Glutamatergic neuron (in vitro differentiated cells): ENCODE results near the gene RBFOX2. TPM values are rescaled to one million over a fixed set of nuclear protein-coding genes. Genes with fewer than 3 reads are reported as not detected.
A peak's percentile ranks its signal among the peaks of the same experiment; 100 is the strongest.

Source experiments
- DNase-seq: peaks from one replicate; pipeline ENCODE4 v3.0.0; 2022
- H3K27ac Mint-ChIP-seq: one replicate; pipeline ENCODE4 v1.8.0; 2020; ENCODE audit warnings: mild to moderate bottlenecking, mixed read lengths, inconsistent platforms; ENCODE audit not compliant: unreplicated experiment
- H3K27me3 Mint-ChIP-seq: one replicate; pipeline ENCODE4 v1.8.0; 2020; ENCODE audit warnings: mild to moderate bottlenecking, moderate library complexity, mixed read lengths, inconsistent platforms; ENCODE audit not compliant: unreplicated experiment
- H3K36me3 Mint-ChIP-seq: one replicate; pipeline ENCODE4 v1.8.0; 2020; ENCODE audit warnings: mild to moderate bottlenecking, mixed read lengths, inconsistent platforms; ENCODE audit not compliant: unreplicated experiment
- H3K4me1 Mint-ChIP-seq: one replicate; pipeline ENCODE4 v1.8.0; 2020; ENCODE audit warnings: mild to moderate bottlenecking, low read depth, mixed read lengths, inconsistent platforms; ENCODE audit not compliant: unreplicated experiment
- H3K4me3 Mint-ChIP-seq: one replicate; pipeline ENCODE4 v1.8.0; 2020; ENCODE audit warnings: mild to moderate bottlenecking, mixed read lengths, inconsistent platforms; ENCODE audit not compliant: unreplicated experiment
- H3K9me3 Mint-ChIP-seq: one replicate; pipeline ENCODE4 v1.8.0; 2020; ENCODE audit warnings: mild to moderate bottlenecking, moderate library complexity, mixed read lengths, inconsistent platforms; ENCODE audit not compliant: unreplicated experiment
- total RNA-seq: library from RNA; stranded (reverse); fragmentation: NEBNext Ultra II Directional; extraction: Animal tissue kit (Norgen Biotek cat#: 25700); gene quantifications from one replicate; pipeline ENCODE4 v1.2.1, GENCODE V29; 2021; ENCODE audit not compliant: unreplicated experiment
- TF ChIP-seq, protein P1 (sequence below): fragments of 200-600 bp; sonication (generic); IDR thresholded peaks from one replicate; pipeline ENCODE4 v1.5.0; 2021; ENCODE audit not compliant: partially characterized antibody, unreplicated experiment

Gene RBFOX2
- total RNA-seq, 1 donor from 2014 or later = 380 TPM

DNA sequence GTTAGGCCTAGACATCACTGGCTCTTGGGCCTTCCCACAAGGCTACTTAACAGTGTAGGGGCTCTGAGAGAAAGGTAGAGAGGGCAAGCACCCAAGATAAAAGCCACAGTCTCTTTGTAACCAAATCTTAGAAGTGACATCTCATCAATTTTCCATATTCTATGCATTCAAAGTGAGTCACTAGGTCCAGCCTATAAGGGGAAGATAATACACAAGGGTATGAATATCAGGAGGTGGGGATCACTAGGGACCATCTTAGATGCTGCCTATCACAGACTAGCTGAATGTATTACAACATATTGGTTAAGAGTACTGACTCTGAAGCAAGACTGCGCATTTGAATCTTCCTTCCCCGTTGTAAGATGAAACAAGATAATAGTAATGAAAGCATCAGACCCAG, 144.1 kb downstream of the RBFOX2 start:
- TF ChIP-seq, protein P1, sequence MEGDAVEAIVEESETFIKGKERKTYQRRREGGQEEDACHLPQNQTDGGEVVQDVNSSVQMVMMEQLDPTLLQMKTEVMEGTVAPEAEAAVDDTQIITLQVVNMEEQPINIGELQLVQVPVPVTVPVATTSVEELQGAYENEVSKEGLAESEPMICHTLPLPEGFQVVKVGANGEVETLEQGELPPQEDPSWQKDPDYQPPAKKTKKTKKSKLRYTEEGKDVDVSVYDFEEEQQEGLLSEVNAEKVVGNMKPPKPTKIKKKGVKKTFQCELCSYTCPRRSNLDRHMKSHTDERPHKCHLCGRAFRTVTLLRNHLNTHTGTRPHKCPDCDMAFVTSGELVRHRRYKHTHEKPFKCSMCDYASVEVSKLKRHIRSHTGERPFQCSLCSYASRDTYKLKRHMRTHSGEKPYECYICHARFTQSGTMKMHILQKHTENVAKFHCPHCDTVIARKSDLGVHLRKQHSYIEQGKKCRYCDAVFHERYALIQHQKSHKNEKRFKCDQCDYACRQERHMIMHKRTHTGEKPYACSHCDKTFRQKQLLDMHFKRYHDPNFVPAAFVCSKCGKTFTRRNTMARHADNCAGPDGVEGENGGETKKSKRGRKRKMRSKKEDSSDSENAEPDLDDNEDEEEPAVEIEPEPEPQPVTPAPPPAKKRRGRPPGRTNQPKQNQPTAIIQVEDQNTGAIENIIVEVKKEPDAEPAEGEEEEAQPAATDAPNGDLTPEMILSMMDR = no peak
- Mint-ChIP-seq H3K27ac (peak overlapping the region; percentile 6), H3K27me3 (no peaks in the 10 kb centered on the region), H3K4me3 (no peak overlapping the region), H3K4me1 (peaks cover 22% of the 10 kb centered on the region), H3K9me3 (peaks cover 3% of the 10 kb centered on the region), H3K36me3 (no peaks in the 10 kb centered on the region)
- no peak for DNase-seq

DNA sequence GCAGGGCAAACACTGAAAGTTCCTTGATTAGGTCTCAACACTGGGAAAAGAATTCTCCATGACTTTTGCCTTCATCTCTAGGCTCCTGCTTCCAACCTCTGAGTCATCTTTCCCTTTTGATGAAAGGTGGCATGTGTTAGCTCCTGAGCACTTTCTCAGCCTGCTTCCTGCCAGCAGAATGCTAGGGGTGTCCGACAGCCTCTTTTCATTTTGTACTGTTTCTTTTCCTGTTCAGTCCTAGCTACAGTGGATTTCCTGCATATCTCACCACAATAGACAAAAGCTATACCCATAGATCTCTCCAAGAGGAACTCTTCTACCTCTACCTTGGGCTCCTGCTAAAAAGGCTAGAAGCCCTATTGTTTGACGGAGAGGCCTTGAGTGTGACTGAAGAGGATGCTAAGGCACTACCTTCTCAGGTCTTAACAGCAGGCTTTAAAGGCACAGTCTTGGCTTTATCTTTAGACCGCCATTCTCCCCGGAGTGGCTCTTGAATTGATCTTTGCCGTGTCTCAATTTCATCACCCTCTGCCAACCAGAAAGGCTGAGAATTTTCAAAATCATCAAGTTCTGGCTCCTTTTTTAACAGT, 145.5 kb downstream of the RBFOX2 start:
- Mint-ChIP-seq H3K4me1 (peaks cover 25% of the 10 kb centered on the region), H3K9me3 (peaks cover 1% of the 10 kb centered on the region), H3K4me3 (no peak overlapping the region), H3K36me3 (no peaks in the 10 kb centered on the region), H3K27ac (no peak overlapping the region), H3K27me3 (no peaks in the 10 kb centered on the region)
- TF ChIP-seq, protein P1 = no peak
- DNase-seq = no peak

DNA sequence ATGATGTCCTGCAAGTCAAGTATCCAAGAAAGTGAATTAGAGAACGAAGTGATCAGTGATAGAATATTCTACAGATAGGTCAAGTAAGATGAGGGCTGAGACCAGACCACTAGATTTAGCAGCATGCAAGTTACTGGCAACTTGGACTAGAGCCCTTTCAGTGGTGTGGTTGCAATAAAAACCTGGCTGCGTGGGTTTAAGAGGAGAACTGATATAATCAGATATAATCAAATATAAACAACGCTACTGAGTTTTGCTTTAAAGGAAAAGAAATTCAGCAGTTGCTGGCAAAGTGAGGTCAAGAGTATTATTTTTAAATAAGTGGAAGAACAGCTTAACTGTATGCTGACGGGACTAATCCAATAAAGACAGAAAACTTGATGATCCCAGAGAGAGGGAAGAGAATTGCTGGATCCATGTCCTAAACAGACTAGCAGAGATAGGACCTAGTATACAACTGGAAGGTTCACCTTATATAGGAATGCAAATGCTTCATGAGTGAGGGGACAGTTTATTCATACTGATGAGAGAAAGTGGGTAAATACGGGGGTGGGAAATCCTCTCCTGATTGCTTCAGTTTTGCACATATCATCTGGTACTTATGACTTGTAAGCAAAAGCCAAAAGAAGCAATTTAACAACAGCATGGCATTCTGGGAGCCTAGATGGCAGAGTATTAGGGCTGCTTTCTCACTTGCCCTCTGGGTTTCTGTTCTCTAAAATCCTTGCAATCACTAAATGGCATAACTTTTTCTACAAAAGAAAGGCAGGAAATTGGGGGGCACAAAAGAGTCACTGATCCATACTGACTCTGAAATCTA, 146.2 kb downstream of the RBFOX2 start:
- peaks cover 3% of the 10 kb centered on the region for H3K9me3 Mint-ChIP-seq
- H3K36me3 Mint-ChIP-seq = no peaks in the 10 kb centered on the region
- H3K4me3 Mint-ChIP-seq = no peak overlapping the region
- H3K4me1 Mint-ChIP-seq = peaks cover 25% of the 10 kb centered on the region
- no peaks in the 10 kb centered on the region for H3K27me3 Mint-ChIP-seq
- TF ChIP-seq, protein P1 = no peak
- H3K27ac Mint-ChIP-seq = no peak overlapping the region
- no peak for DNase-seq

DNA sequence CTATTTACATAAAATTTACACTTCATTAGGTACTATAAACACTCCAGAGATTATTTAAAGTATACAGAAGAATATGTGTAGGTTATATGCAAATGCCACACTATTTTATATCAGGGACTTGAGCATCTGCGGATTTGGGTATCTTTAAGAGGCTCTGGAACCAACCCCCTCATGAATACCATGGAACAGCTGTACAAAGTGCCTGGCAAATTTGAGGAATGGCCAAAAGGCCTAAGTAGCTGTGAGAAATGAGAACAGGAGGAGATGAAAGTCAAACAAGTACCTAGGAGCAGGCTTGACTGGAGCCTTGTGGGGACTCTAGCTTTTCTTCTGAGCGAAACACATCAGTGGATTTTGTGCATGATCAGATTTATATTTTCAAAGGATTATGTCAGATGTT, 149.3 kb downstream of the RBFOX2 start:
- no peak for DNase-seq
- no peaks in the 10 kb centered on the region for H3K27me3 Mint-ChIP-seq
- TF ChIP-seq, protein P1 = no peak
- H3K4me1 Mint-ChIP-seq = peaks cover 23% of the 10 kb centered on the region
- no peak overlapping the region for H3K27ac Mint-ChIP-seq
- no peak overlapping the region for H3K4me3 Mint-ChIP-seq
- peaks cover 3% of the 10 kb centered on the region for H3K9me3 Mint-ChIP-seq
- no peaks in the 10 kb centered on the region for H3K36me3 Mint-ChIP-seq

DNA sequence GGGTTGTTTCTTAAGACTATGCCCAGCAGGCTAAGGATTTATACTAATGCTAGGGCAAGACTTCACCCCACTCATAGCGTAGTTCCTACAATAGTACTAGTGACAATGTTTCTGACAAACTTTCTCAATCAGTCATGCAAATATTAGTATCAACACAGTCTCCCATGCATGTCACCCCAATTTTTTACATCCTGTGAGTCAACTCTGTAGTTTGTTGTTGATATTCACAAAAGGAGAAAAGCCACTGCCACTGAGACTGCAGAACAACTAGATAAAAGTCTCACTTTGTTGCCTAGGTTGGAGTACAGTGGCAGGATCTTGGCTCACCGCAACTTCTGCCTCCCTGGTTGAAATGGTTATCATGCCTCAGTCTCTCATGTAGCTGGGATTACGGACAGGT, 155.2 kb downstream of the RBFOX2 start:
- Mint-ChIP-seq H3K27me3 (no peaks in the 10 kb centered on the region), H3K4me1 (no peaks in the 10 kb centered on the region), H3K27ac (no peak overlapping the region), H3K4me3 (no peak overlapping the region), H3K9me3 (peaks cover 1% of the 10 kb centered on the region), H3K36me3 (no peaks in the 10 kb centered on the region)
- TF ChIP-seq, protein P1 = no peak
- no peak for DNase-seq
